PC-3 (cell line): ENCODE measurements around the gene LMNTD1. TPM values are rescaled to one million over a fixed set of nuclear protein-coding genes. Genes with fewer than 3 reads are reported as not detected.
"Not testable (repeated sequence)": the region's sequence is repeated elsewhere in the genome, so short reads cannot be mapped to it uniquely, and the experiment has no call there.

Experiments
- ATAC-seq: fragments of 200-7000 bp; cut with Tn5 transposase; 2 replicates; pipeline ENCODE4 v1.9.1; 2020; ENCODE audit warnings: mild to moderate bottlenecking, moderate library complexity
- BruUV-seq: library from RNA; stranded (reverse); fragments of 400-500 nt; replicated peaks from 2 replicates; lab custom pipeline; 2021; lab: Mats Ljungman, UMichigan
- CTCF ChIA-PET: fragments of 300-600 bp; sonication (Branson Sonifier 250); formaldehyde crosslinking; loops from one replicate; lab custom pipeline; 2022; ENCODE audit warnings: antibody characterized with exemption; lab: Charles Lee
- POLR2A ChIA-PET: fragments of 300-600 bp; sonication (Branson Sonifier 250); formaldehyde crosslinking; loops from one replicate; lab custom pipeline; 2022; ENCODE audit warnings: antibody characterized with exemption; ENCODE audit not compliant: unreplicated experiment; lab: Charles Lee
- DNase-seq: peaks from one replicate; pipeline ENCODE4 v3.0.0-alpha.2; 2015
- H2AFZ ChIP-seq: fragments of 300-600 bp; sonication (generic); 2 replicates; pipeline ENCODE4 v1.6.0; 2016; ENCODE audit warnings: antibody characterized with exemption, low read length
- H3F3A ChIP-seq: fragments of 300-600 bp; sonication (generic); one replicate; pipeline ENCODE4 v1.6.0; 2017; ENCODE audit warnings: antibody characterized with exemption, low read length, control low read depth, mild to moderate bottlenecking; ENCODE audit not compliant: unreplicated experiment
- H3K27ac ChIP-seq: fragments of 300-600 bp; sonication (generic); 2 replicates; pipeline ENCODE4 v1.5.1; 2016; ENCODE audit warnings: mild to moderate bottlenecking, low read length
- H3K27me3 ChIP-seq: fragments of 300-600 bp; sonication (generic); 2 replicates; pipeline ENCODE4 v1.6.1; 2016; ENCODE audit warnings: low read length, mixed read lengths
- H3K36me3 ChIP-seq: fragments of 300-600 bp; sonication (generic); 2 replicates; pipeline ENCODE4 v1.6.1; 2016; ENCODE audit warnings: low read depth, mixed run types, low read length, mixed read lengths
- H3K4me1 ChIP-seq: fragments of 300-600 bp; sonication (generic); 2 replicates; pipeline ENCODE4 v1.5.1; 2016; ENCODE audit warnings: low read length; ENCODE audit not compliant: insufficient read depth
- H3K4me2 ChIP-seq: fragments of 300-600 bp; sonication (generic); 2 replicates; pipeline ENCODE4 v1.6.0; 2016; ENCODE audit warnings: low read length
- H3K4me3 ChIP-seq: fragments of 300-600 bp; sonication (generic); 2 replicates; pipeline ENCODE4 v1.5.1; 2016; ENCODE audit warnings: mild to moderate bottlenecking, low read length, mixed read lengths
- H3K79me2 ChIP-seq: fragments of 300-600 bp; sonication (generic); 2 replicates; pipeline ENCODE4 v1.6.1; 2017; ENCODE audit warnings: low read length, mixed read lengths
- H3K9ac ChIP-seq: fragments of 300-600 bp; sonication (generic); 2 replicates; pipeline ENCODE4 v1.6.0; 2016; ENCODE audit warnings: mild to moderate bottlenecking, low read length
- H3K9me2 ChIP-seq: fragments of 300-600 bp; sonication (generic); replicated peaks from 2 replicates; pipeline ENCODE4 v1.6.1; 2016; ENCODE audit warnings: mixed run types, low read length, mixed read lengths
- H3K9me3 ChIP-seq: fragments of 300-600 bp; sonication (generic); 2 replicates; pipeline ENCODE4 v1.6.1; 2016; ENCODE audit warnings: low read length, mixed read lengths
- H4K20me1 ChIP-seq: fragments of 300-600 bp; sonication (generic); 2 replicates; pipeline ENCODE4 v1.6.1; 2016; ENCODE audit warnings: low read length, mixed read lengths
- CTCF ChIP-seq: fragments of 300-600 bp; sonication (generic); conservative IDR thresholded peaks from 2 replicates; pipeline ENCODE4 v1.5.1; 2017; ENCODE audit warnings: antibody characterized with exemption, low read depth, mild to moderate bottlenecking, low read length
- EZH2 ChIP-seq: fragments of 300-600 bp; sonication (generic); IDR thresholded peaks from one replicate; pipeline ENCODE4 v1.6.1; 2017; ENCODE audit warnings: antibody characterized with exemption, mild to moderate bottlenecking, low read length; ENCODE audit not compliant: unreplicated experiment
- EZH2phosphoT487 ChIP-seq: fragments of 300-600 bp; sonication (generic); IDR thresholded peaks from 2 replicates; pipeline ENCODE4 v1.6.1; 2018; ENCODE audit warnings: mild to moderate bottlenecking, antibody characterized with exemption, low read length, borderline replicate concordance
- intact Hi-C: fragments of 100-400 bp; cut with micrococcal nuclease; formaldehyde crosslinking; loops from 2 replicates; pipeline ENCODE4 v1.9.0; 2023
- total RNA-seq: library from RNA; depleted of rRNA; stranded (reverse); fragments of >200 nt; gene quantifications from 2 replicates; pipeline ENCODE4 v1.2.3, GENCODE V29; 2014

The LMNTD1 gene
- total RNA-seq, 1 experiment from 2014 or later, result not detected

- no peaks in the 10 kb centered on the region for H4K20me1 ChIP-seq
- ChIA-PET CTCF (no interaction called here), POLR2A (interaction anchor here (0.7 kb wide), 2 partner anchors 169 to 1259 kb away, joined by 3 to 4 read pairs; no protein-coding TSS in a partner anchor)
- no peaks in the 10 kb centered on the region for H3F3A ChIP-seq
- no peak overlapping the region for H2AFZ ChIP-seq
- no peak overlapping the region for H3K4me3 ChIP-seq
- DNase-seq (no peak), ATAC-seq (peak; percentile 36)
- H3K9me2 ChIP-seq, result no peaks in the 10 kb centered on the region
- no peak overlapping the region for H3K27ac ChIP-seq
- no peaks in the 10 kb centered on the region for H3K79me2 ChIP-seq
- no peak overlapping the region for H3K4me2 ChIP-seq
- no TSS peak for BruUV-seq
- no peaks in the 10 kb centered on the region for H3K27me3 ChIP-seq
- H3K4me1 ChIP-seq, result peaks cover 21% of the 10 kb centered on the region
- TF ChIP-seq CTCF, result no peak
- H3K9ac ChIP-seq, result no peak overlapping the region
- no peaks in the 10 kb centered on the region for H3K36me3 ChIP-seq
- intact Hi-C loops, result loop anchor here (10.0 kb wide), 1 partner anchor 382 kb away; no protein-coding TSS in a partner anchor
- no peaks in the 10 kb centered on the region for H3K9me3 ChIP-seq
Observed at GRCh38 chr12:25433024-25433423, 120.1 kb downstream of the LMNTD1 start.

GRCh38 chr12:25427337-25428249, 125.5 kb downstream of the LMNTD1 start:
- Histone ChIP-seq H3K27me3 (no peaks in the 10 kb centered on the region), H3K9ac (no peak overlapping the region), H4K20me1 (no peaks in the 10 kb centered on the region), H3K27ac (no peak overlapping the region; the same call in 1 of the 2 replicates), H2AFZ (no peak overlapping the region), H3K4me2 (peak overlapping the region; percentile 14; the same call in 1 of the 2 replicates), H3K4me3 (no peak overlapping the region), H3K79me2 (no peaks in the 10 kb centered on the region), H3K9me2 (no peaks in the 10 kb centered on the region), H3K36me3 (no peaks in the 10 kb centered on the region), H3K9me3 (no peaks in the 10 kb centered on the region), H3F3A (no peaks in the 10 kb centered on the region), H3K4me1 (peaks cover 13% of the 10 kb centered on the region)
- POLR2A ChIA-PET, result no interaction called here
- TF ChIP-seq EZH2, result no peak
- no peak for TF ChIP-seq CTCF
- no peak for TF ChIP-seq EZH2phosphoT487
- no TSS peak for BruUV-seq
- peak; percentile 61 for DNase-seq
- intact Hi-C loops, result no loop called here
- peak; percentile 98 for ATAC-seq
- CTCF ChIA-PET, result no interaction called here

GRCh38 chr12:25426821-25427220, 126.3 kb downstream of the LMNTD1 start:
- H3K9ac ChIP-seq, DNase-seq, H3K9me2 ChIP-seq, H4K20me1 ChIP-seq, H3K36me3 ChIP-seq, intact Hi-C loops, H3K4me3 ChIP-seq, ATAC-seq, POLR2A ChIA-PET, H3K27me3 ChIP-seq, BruUV-seq, H2AFZ ChIP-seq, CTCF ChIA-PET, H3K79me2 ChIP-seq, H3K27ac ChIP-seq, H3K9me3 ChIP-seq, H3F3A ChIP-seq, H3K4me2 ChIP-seq: not testable (repeated sequence)
- H3K4me1 ChIP-seq, result peaks cover 14% of the 10 kb centered on the region
